Effector memory CD8-positive, alpha-beta T cell (primary cell): ENCODE measurements around the gene S1PR3.

Source experiments
- ATAC-seq: fragments of 150-1000 bp; cut with Tn5 transposase; replicated peaks from 2 replicates; pipeline ENCODE4 v1.10.0; 2021; ENCODE audit warnings: mild to moderate bottlenecking, moderate library complexity
- DNase-seq, 3 experiments: peaks; one replicate each; pipeline ENCODE4 v3.0.0; 2021
- H3K27ac Mint-ChIP-seq, 2 donors: one replicate each; pipeline ENCODE4 v1.8.0; 2022; ENCODE audit warnings: mild to moderate bottlenecking in 2 of 2, mixed read lengths in 2 of 2, moderate library complexity in 2 of 2
- H3K27me3 Mint-ChIP-seq, 2 donors: one replicate each; pipeline ENCODE4 v1.8.0; 2022; ENCODE audit warnings: mixed read lengths in 2 of 2
- H3K36me3 Mint-ChIP-seq: one replicate; pipeline ENCODE4 v1.8.0; 2022; ENCODE audit warnings: mild to moderate bottlenecking, moderate library complexity, mixed read lengths; ENCODE audit not compliant: insufficient read depth
- H3K4me1 Mint-ChIP-seq, 2 donors: one replicate each; pipeline ENCODE4 v1.8.0; 2022; ENCODE audit warnings: low read depth in 2 of 2, mixed read lengths in 2 of 2
- H3K4me3 Mint-ChIP-seq, 2 donors: one replicate each; pipeline ENCODE4 v1.8.0; 2022; ENCODE audit warnings: mild to moderate bottlenecking in 2 of 2, mixed read lengths in 2 of 2, moderate library complexity in 2 of 2
- H3K9me3 Mint-ChIP-seq, 2 donors: one replicate each; pipeline ENCODE4 v1.8.0; 2022; ENCODE audit warnings: mixed read lengths in 2 of 2

The S1PR3 gene

GRCh38 chr9:88974641-88975040 is 16.6 kb upstream of the S1PR3 start:
- Mint-ChIP-seq H3K4me1 (no peaks in the 10 kb centered on the region), H3K36me3 (no peaks in the 10 kb centered on the region), H3K9me3 (no peaks in the 10 kb centered on the region), H3K27me3 (peaks cover 8 to 15% of the 10 kb centered on the region in 2 donors), H3K4me3 (no peak overlapping the region), H3K27ac (no peak overlapping the region)
- no peak for DNase-seq
- ATAC-seq: no peak

DNA sequence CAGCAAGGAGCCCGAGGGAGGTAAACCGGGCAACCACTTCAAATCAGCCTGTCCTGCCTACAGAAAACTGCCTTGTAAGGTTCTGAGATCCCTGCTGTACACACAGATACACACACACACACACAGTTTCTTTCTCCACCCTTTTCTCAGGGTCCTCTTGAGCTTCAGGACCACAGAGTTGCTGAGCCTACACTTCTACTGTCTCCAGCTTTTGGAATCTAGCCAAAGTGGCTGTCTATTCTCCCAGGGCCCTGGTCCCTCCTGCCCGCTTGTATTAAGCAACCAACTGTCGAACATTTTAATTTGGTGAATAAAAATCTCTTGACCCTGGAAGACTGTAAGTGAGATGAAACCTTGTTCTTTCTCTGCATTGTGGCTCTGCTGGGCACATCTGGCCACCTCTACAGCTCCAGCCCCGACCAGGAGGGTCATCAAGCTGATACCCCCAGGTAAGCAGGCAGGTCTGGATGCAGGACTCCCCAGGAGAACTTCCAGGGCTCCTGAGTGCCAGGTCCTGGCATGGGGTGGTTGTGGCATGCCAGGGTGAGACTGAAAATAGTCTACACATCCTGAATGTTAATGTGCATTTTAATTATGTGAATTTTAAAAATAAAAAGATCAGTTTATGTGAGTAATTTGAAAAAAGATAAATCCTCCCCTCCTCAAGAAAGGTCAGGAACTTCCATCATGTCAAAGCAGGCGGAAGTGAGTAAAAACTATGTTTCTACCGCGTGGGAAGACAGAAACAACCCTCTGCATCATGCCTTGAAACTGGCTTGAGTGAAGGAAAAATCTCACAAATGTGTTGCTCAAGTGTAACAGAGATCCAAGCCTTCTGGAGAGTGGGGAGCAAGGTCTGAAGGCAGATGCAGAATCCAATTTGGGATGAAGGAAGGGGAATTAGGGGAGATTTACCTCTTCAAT is 15.0 kb upstream of the S1PR3 start:
- ATAC-seq (no peak), DNase-seq (no peak)
- no peaks in the 10 kb centered on the region for H3K9me3 Mint-ChIP-seq
- H3K27ac Mint-ChIP-seq: no peak overlapping the region
- H3K27me3 Mint-ChIP-seq: peaks cover 8 to 13% of the 10 kb centered on the region in 2 donors
- no peak overlapping the region for H3K4me3 Mint-ChIP-seq
- H3K36me3 Mint-ChIP-seq: no peaks in the 10 kb centered on the region
- no peaks in the 10 kb centered on the region for H3K4me1 Mint-ChIP-seq

- Mint-ChIP-seq H3K4me3 (no peak overlapping the region), H3K36me3 (no peaks in the 10 kb centered on the region), H3K9me3 (no peaks in the 10 kb centered on the region), H3K27me3 (peaks cover 8 to 13% of the 10 kb centered on the region in 2 donors), H3K27ac (no peak overlapping the region), H3K4me1 (no peaks in the 10 kb centered on the region)
- no peak for DNase-seq
- ATAC-seq: no peak
Measured at GRCh38 chr9:88976890-88977257, 14.4 kb upstream of the S1PR3 start.

GRCh38 chr9:88978034-88978433 is 13.2 kb upstream of the S1PR3 start:
- Mint-ChIP-seq H3K9me3 (no peaks in the 10 kb centered on the region), H3K27me3 (peaks cover 8 to 13% of the 10 kb centered on the region in 2 donors), H3K36me3 (no peaks in the 10 kb centered on the region), H3K4me1 (no peaks in the 10 kb centered on the region), H3K4me3 (no peak overlapping the region), H3K27ac (no peak overlapping the region)
- ATAC-seq: no peak
- DNase-seq: no peak

GRCh38 chr9:88979021-88979420 is 12.2 kb upstream of the S1PR3 start:
- no peak overlapping the region for H3K4me3 Mint-ChIP-seq
- no peaks in the 10 kb centered on the region for H3K36me3 Mint-ChIP-seq
- ATAC-seq (no peak), DNase-seq (no peak)
- H3K27ac Mint-ChIP-seq: no peak overlapping the region
- peaks cover 8 to 13% of the 10 kb centered on the region in 2 donors for H3K27me3 Mint-ChIP-seq
- no peaks in the 10 kb centered on the region for H3K9me3 Mint-ChIP-seq
- H3K4me1 Mint-ChIP-seq: no peaks in the 10 kb centered on the region

GRCh38 chr9:88979791-88980190 is 11.5 kb upstream of the S1PR3 start:
- no peak overlapping the region for H3K27ac Mint-ChIP-seq
- H3K9me3 Mint-ChIP-seq: no peaks in the 10 kb centered on the region
- no peaks in the 10 kb centered on the region for H3K36me3 Mint-ChIP-seq
- H3K4me3 Mint-ChIP-seq: no peak overlapping the region
- H3K4me1 Mint-ChIP-seq: no peaks in the 10 kb centered on the region
- DNase-seq (no peak), ATAC-seq (no peak)
- H3K27me3 Mint-ChIP-seq: peaks cover 13 to 14% of the 10 kb centered on the region in 2 donors

DNA sequence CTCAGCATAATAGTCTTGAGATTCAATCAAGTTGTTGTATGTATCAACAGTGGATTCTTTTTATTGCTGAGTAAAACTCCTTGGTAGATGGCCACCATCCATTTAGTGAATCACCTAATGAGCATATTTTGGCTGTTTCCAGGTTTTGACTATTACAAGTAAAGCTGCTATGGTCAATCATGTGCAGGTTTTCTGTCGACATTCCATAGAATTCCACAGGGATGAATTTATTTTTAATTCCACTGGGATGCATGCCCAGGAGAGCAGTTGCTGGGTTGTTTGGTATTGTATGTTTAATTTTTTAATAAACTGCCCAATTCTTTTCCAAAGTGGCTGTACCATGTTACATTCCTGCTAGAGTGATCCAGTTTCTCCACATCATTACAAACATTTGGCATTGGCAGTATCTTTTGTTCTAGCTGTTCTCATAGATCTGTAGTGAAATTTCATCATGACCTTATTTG is 10.5 kb upstream of the S1PR3 start:
- H3K9me3 Mint-ChIP-seq: no peaks in the 10 kb centered on the region
- DNase-seq (no peak), ATAC-seq (no peak)
- no peak overlapping the region for H3K4me3 Mint-ChIP-seq
- no peak overlapping the region for H3K27ac Mint-ChIP-seq
- H3K27me3 Mint-ChIP-seq: peaks cover 13 to 24% of the 10 kb centered on the region in 2 donors
- H3K4me1 Mint-ChIP-seq: no peaks in the 10 kb centered on the region
- no peaks in the 10 kb centered on the region for H3K36me3 Mint-ChIP-seq

GRCh38 chr9:88983865-88984542 is 7.3 kb upstream of the S1PR3 start:
- Mint-ChIP-seq H3K9me3 (no peaks in the 10 kb centered on the region), H3K4me3 (no peak overlapping the region), H3K4me1 (no peaks in the 10 kb centered on the region), H3K27ac (no peak overlapping the region), H3K36me3 (no peaks in the 10 kb centered on the region), H3K27me3 (peaks cover 19 to 32% of the 10 kb centered on the region in 2 donors)
- no peak for ATAC-seq
- no peak for DNase-seq

GRCh38 chr9:88984543-88984883 is 6.8 kb upstream of the S1PR3 start:
- Mint-ChIP-seq H3K36me3 (no peaks in the 10 kb centered on the region), H3K4me1 (peaks cover 0 to 5% of the 10 kb centered on the region in 2 donors), H3K4me3 (no peak overlapping the region), H3K27me3 (peaks cover 24 to 38% of the 10 kb centered on the region in 2 donors), H3K9me3 (no peaks in the 10 kb centered on the region), H3K27ac (no peak overlapping the region)
- DNase-seq: no peak
- ATAC-seq: no peak

DNA sequence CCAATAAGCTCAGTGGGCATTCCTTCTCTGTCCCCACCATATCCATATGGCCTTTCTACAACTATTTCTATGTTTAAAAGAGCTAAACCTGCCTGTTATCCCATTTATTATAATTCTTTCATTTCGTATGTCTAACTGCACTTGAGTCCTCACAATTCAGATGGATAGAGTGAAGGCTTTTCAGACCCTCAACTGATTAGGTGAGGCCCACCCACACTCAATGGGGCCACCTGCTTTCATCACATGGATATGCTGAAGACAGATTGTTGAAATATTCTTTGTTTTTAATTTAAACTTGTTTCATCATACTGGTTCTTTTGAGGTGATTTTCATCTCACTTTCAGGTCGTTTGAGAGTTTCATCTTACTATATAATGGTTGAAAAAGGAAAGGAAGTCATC is 5.7 kb upstream of the S1PR3 start:
- no peak for ATAC-seq
- no peak for DNase-seq
- peaks cover 0 to 7% of the 10 kb centered on the region in 2 donors for H3K4me1 Mint-ChIP-seq
- no peak overlapping the region for H3K4me3 Mint-ChIP-seq
- peaks cover 35 to 46% of the 10 kb centered on the region in 2 donors for H3K27me3 Mint-ChIP-seq
- H3K9me3 Mint-ChIP-seq: no peaks in the 10 kb centered on the region
- H3K27ac Mint-ChIP-seq: no peak overlapping the region
- no peaks in the 10 kb centered on the region for H3K36me3 Mint-ChIP-seq

- Mint-ChIP-seq H3K4me1 (peaks cover 0 to 7% of the 10 kb centered on the region in 2 donors), H3K36me3 (no peaks in the 10 kb centered on the region), H3K27ac (no peak overlapping the region), H3K4me3 (no peak overlapping the region), H3K9me3 (no peaks in the 10 kb centered on the region), H3K27me3 (peaks cover 41 to 49% of the 10 kb centered on the region in 2 donors)
- DNase-seq: no peak
- no peak for ATAC-seq
Measured at GRCh38 chr9:88986776-88987175, 4.5 kb upstream of the S1PR3 start.

- Mint-ChIP-seq H3K36me3 (no peaks in the 10 kb centered on the region), H3K4me3 (no peak overlapping the region)
- no peak for DNase-seq
Measured at GRCh38 chr9:88987661-88988060, 3.6 kb upstream of the S1PR3 start.

DNA sequence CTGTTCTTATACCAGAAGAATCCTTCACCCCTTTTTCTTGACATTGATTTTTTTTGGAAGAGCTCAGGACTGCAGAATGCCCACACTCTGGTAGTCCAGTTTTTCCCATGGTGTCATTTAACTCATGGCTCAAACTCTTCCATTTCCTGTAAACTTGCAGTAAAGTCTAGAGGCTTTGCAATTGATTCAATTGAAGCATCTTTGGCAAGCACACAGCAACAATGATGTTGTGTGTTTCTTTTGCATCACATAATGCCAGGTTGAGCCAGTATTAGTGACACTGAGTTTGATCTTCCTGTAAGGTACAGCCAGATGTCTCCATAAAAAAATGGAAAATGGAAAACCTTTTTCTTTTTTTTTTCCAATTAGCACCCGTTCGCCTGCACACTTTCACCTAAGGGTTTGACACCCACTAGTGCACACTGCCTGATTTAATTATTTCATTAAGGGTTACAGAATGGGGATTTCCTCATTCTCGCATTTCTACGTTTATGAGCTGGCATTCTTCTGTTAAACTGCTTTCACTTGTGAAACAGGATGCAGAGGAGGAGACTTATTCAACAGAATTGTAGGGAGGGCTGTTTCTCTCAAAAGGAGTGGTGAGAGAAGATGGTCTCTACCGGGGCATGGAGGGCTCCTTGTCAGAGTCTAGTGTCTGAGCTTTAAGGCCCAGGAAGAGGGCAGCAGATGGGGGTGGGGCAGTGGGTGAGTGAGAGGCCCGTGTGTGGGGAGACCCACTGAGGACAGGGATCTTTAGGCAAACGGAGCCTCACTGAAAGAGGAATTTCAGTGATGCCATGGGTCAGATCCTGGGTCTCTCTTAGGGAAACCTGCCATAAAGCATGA is 2.2 kb upstream of the S1PR3 start:
- H3K27me3 Mint-ChIP-seq: peaks cover 61 to 69% of the 10 kb centered on the region in 2 donors
- no peak overlapping the region for H3K4me3 Mint-ChIP-seq
- no peaks in the 10 kb centered on the region for H3K36me3 Mint-ChIP-seq
- no peaks in the 10 kb centered on the region for H3K9me3 Mint-ChIP-seq
- no peak for DNase-seq
- H3K27ac Mint-ChIP-seq: no peak overlapping the region
- peaks cover 0 to 7% of the 10 kb centered on the region in 2 donors for H3K4me1 Mint-ChIP-seq
- peak; percentile 31 for ATAC-seq

More at GRCh38 chr9:88987661-88988060, 3.6 kb upstream of the S1PR3 start:
- ATAC-seq: no peak
- H3K27me3 Mint-ChIP-seq: peaks cover 50 to 58% of the 10 kb centered on the region in 2 donors
- no peak overlapping the region for H3K27ac Mint-ChIP-seq
- H3K9me3 Mint-ChIP-seq: no peaks in the 10 kb centered on the region
- peaks cover 0 to 7% of the 10 kb centered on the region in 2 donors for H3K4me1 Mint-ChIP-seq
